Embryonic facial prominence (tissue), 1 donor: ENCODE data around the gene SLC9A9.

ENCODE experiments used
- DNase-seq: peaks from one replicate; pipeline ENCODE4 v3.0.0-alpha.2; 2016; ENCODE audit errors: extremely low spot score

SLC9A9 gene

GRCh38 chr3:143757691-143758090 lies 90.6 kb downstream of the SLC9A9 start:
- DNase-seq = no peak

- DNase-seq = no peak
These were observed 92.3 kb downstream of the SLC9A9 start for GRCh38 chr3:143755978-143756377.

GRCh38 chr3:143754090-143754489 lies 94.2 kb downstream of the SLC9A9 start:
- no peak for DNase-seq

GRCh38 chr3:143753456-143753855 lies 94.8 kb downstream of the SLC9A9 start:
- DNase-seq = no peak

- DNase-seq = no peak
These were observed 95.3 kb downstream of the SLC9A9 start for GRCh38 chr3:143753006-143753405.

GRCh38 chr3:143751643-143752178 lies 96.6 kb downstream of the SLC9A9 start:
- DNase-seq = no peak

GRCh38 chr3:143750841-143751240 lies 97.4 kb downstream of the SLC9A9 start:
- DNase-seq = no peak

- DNase-seq = no peak
These were observed 98.3 kb downstream of the SLC9A9 start for GRCh38 chr3:143749926-143750325.

GRCh38 chr3:143737065-143737464 lies 111.2 kb downstream of the SLC9A9 start:
- DNase-seq = no peak

GRCh38 chr3:143736205-143736997 lies 111.9 kb downstream of the SLC9A9 start:
- DNase-seq = no peak

- no peak for DNase-seq
These were observed 116.5 kb downstream of the SLC9A9 start for GRCh38 chr3:143731776-143732175.

GRCh38 chr3:143731320-143731719 lies 116.9 kb downstream of the SLC9A9 start:
- no peak for DNase-seq

GRCh38 chr3:143727391-143727790 lies 120.9 kb downstream of the SLC9A9 start:
- no peak for DNase-seq

GRCh38 chr3:143726727-143727126 lies 121.5 kb downstream of the SLC9A9 start:
- DNase-seq = no peak

GRCh38 chr3:143720381-143720780 lies 127.9 kb downstream of the SLC9A9 start:
- no peak for DNase-seq

GRCh38 chr3:143718463-143718862 lies 129.8 kb downstream of the SLC9A9 start:
- DNase-seq = no peak

- no peak for DNase-seq
These were observed 131.5 kb downstream of the SLC9A9 start for GRCh38 chr3:143716731-143717130.

- no peak for DNase-seq
These were observed 135.7 kb downstream of the SLC9A9 start for GRCh38 chr3:143712522-143712921.

GRCh38 chr3:143707848-143708247 lies 140.4 kb downstream of the SLC9A9 start:
- no peak for DNase-seq

- no peak for DNase-seq
These were observed 147.8 kb downstream of the SLC9A9 start for GRCh38 chr3:143700431-143700975.

GRCh38 chr3:143699424-143699823 lies 148.8 kb downstream of the SLC9A9 start:
- DNase-seq = no peak

- DNase-seq = no peak
These were observed 149.5 kb downstream of the SLC9A9 start for GRCh38 chr3:143698682-143699303.

GRCh38 chr3:143697975-143698374 lies 150.3 kb downstream of the SLC9A9 start:
- DNase-seq = no peak
